NCI-H2081 treated with DMSO at 0.1 percent for 48 hours (cell line): ENCODE data around the gene PLCG2.
"Not testable (repeated sequence)": the region's sequence is repeated elsewhere in the genome, so short reads cannot be mapped to it uniquely, and the experiment has no call there.

Source experiments
- DNase-seq: peaks from one replicate; lab custom pipeline; 2025; lab: John Stamatoyannopoulos, UW

The PLCG2 gene

GRCh38 chr16:81877490-81877889, 98.4 kb downstream of the PLCG2 start:
- not testable (repeated sequence) for DNase-seq

GRCh38 chr16:81878529-81878928, 99.4 kb downstream of the PLCG2 start:
- DNase-seq = no peak

- DNase-seq = no peak
These were observed 100.5 kb downstream of the PLCG2 start for GRCh38 chr16:81879625-81880024.

GRCh38 chr16:81880816-81881215, 101.7 kb downstream of the PLCG2 start:
- DNase-seq = no peak

- DNase-seq = no peak
These were observed 102.1 kb downstream of the PLCG2 start for GRCh38 chr16:81881228-81881627.

- DNase-seq = no peak
These were observed 103.5 kb downstream of the PLCG2 start for GRCh38 chr16:81882559-81882958.

- no peak for DNase-seq
These were observed 104.1 kb downstream of the PLCG2 start for GRCh38 chr16:81883235-81883634.

- DNase-seq = no peak
These were observed 107.0 kb downstream of the PLCG2 start for GRCh38 chr16:81885976-81886586.

GRCh38 chr16:81888520-81889394, 109.7 kb downstream of the PLCG2 start:
- no peak for DNase-seq

- no peak for DNase-seq
These were observed 112.8 kb downstream of the PLCG2 start for GRCh38 chr16:81891736-81892364.

- DNase-seq = no peak
These were observed 115.5 kb downstream of the PLCG2 start for GRCh38 chr16:81894592-81894991.

- no peak for DNase-seq
These were observed 117.8 kb downstream of the PLCG2 start for GRCh38 chr16:81896902-81897301.

- DNase-seq = no peak
These were observed 120.5 kb downstream of the PLCG2 start for GRCh38 chr16:81899601-81900000.

GRCh38 chr16:81900014-81900413, 120.9 kb downstream of the PLCG2 start:
- DNase-seq = no peak

GRCh38 chr16:81900456-81900855, 121.4 kb downstream of the PLCG2 start:
- DNase-seq = no peak

- no peak for DNase-seq
These were observed 122.4 kb downstream of the PLCG2 start for GRCh38 chr16:81901484-81901883.

GRCh38 chr16:81902025-81902424, 122.9 kb downstream of the PLCG2 start:
- DNase-seq = no peak

GRCh38 chr16:81904320-81904719, 125.2 kb downstream of the PLCG2 start:
- no peak for DNase-seq

- no peak for DNase-seq
These were observed 126.2 kb downstream of the PLCG2 start for GRCh38 chr16:81905277-81905676.

GRCh38 chr16:81907681-81908080, 128.6 kb downstream of the PLCG2 start:
- DNase-seq = no peak

GRCh38 chr16:81908466-81909262, 129.6 kb downstream of the PLCG2 start:
- no peak for DNase-seq

- no peak for DNase-seq
These were observed 131.3 kb downstream of the PLCG2 start for GRCh38 chr16:81910366-81910885.
